Hematopoietic multipotent progenitor cell treated with erythropoietin and hydrocortisone succinate and interleukin-3 and kit ligand, for 4 days (in vitro differentiated cells): ENCODE results near the gene CBLN3.
"Not testable (repeated sequence)": the region's sequence is repeated elsewhere in the genome, so short reads cannot be mapped to it uniquely, and the experiment has no call there.

ENCODE experiments used
- DNase-seq: peaks from one replicate; pipeline ENCODE4 v3.0.0-alpha.2; 2015

The CBLN3 gene

DNA sequence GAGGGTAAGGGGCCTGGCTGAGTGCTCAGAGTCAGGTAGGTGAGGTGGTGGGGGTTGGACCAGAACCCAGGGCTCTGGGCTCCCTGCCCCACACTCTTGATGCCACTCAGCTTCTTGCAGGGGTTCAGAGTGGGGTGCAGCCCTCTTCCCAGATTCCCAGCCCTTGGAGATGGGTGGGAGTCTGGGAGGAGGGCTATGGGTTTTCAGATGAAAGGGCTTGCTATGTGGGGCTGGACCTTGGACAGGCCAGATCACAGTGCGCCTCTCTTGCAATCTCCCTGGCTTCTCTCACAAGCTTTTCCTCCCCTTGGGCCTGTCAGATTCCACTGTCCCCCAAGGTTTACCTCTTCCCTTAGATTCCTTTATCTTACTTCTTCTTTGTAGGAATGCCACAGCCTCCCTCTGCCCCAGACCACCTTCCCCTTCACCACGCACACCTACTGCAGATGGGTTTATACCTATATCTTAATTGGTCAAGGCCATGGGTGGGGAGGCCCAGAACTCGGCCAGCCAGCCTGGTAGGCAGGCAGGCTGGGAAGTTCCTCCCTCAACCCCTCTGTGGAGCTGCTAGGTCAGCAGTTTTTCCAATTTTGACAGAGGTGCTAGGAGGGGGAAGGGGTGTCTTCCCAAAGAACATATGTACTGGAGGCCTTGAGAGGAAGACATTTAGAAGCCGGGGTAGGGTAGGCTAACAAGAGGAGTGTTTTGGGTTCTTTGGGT, 29.3 kb downstream of the CBLN3 start:
- DNase-seq: no peak

DNA sequence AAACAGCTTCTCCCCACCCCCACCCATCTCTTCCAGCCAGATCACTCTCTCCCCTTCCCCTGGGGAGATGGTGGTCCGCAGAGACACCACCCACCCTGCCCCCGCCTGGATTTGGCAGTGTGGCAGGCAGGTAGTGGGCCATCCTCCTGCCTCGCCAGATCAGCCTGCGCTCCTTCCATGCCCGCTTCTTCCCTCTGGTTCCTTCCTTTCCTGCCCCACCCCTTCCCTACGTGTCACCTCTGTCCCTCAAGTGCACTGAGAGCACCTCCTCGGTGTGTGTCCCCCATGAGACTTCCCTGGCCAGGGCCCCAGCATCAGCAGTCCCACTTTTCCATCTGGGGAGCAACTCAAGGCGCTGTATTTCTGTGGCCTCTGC, 30.0 kb downstream of the CBLN3 start:
- no peak for DNase-seq

DNA sequence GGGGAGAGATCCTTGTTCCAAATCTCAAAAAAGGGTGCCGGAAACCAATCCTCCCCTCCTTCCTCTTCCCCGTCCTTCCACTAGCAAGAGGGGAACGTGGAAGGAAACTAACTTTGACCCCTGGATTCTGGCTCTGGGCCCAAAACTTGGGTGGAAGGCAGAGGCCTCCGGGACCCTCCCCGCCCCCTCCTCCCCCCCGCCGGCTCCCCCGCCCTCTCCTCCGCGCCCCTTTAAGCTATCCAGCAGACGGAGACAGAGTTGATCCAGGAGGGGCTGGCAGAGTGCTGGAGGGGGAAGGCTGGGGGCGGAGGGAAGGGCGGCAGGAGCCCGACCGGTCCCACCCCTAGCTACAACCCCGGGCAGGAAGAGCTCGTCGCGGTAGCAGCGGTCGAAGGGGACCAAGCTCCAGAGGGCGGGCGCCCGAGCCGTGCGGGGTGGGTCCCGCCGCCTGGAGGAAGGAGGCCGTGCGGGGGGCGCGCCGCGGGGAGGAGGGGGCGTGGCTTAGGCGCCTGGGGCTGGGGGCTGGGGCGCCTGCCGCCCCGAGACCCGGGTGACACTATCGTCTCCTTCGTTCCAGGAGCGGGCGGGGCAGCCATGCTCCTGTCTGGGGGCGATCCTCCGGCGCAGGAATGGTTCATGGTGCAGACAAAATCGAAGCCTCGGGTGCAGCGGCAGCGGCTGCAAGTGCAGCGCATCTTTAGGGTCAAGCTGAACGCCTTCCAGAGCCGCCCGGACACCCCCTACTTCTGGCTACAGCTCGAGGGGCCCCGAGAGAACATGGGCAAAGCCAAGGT, 30.6 kb downstream of the CBLN3 start, which contains the start of gene NYNRIN:
Gene NYNRIN (plus strand): TSS at position 351 of the 794 bp plus-strand sequence. CDS start 244 bp downstream, at position 595.
- DNase-seq: peak; percentile 86

DNA sequence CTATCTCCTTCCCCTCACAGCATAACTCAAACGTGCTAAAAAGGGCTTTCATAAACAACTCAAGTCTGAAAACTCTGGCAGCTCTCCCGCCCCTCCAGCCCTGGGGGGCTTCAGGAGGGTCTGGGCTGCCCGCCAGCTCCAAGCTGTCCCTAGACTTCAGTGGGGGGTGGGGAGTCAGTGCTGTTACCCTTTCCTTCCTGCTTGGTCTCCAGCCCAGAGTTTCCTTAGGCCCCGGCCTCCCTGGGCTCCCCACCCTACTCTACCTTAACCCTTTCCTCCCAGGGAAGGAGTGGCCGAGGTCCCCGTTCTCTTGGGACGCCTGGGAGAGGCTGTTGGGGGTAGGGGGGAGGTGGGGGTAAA, 31.2 kb downstream of the CBLN3 start:
- DNase-seq: peak; percentile 49

DNA sequence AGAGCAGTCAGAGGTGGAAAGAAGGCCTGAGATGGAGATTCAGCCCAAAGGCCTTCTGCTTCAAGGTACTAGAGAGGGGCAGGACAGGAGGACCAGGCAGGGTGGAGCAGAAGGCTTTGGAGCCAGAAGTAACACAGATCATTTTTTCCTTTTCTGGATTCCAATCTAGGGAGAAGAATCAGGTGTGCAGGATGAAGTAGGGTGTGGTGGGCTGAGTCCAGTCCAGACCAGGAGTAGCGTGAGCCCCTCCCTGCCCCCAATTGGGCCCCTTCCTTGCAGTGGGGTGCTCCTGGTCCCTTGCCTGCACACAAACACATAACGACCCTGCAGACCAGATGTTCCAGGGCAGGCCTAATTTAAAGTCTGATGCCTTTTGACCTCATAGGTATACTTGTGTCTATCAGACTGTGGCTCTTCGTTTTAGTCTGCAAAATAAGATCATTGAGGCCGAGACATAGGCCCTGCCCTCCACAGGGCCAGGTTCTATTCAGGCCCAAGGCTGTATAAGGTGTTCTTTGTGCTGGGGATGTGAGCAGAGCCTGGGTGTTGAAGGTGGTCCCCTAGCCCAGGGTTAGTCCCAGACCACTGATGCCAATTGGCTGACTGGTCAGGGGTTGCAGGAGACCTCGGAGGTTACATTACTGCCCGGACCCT, 31.7 kb downstream of the CBLN3 start:
- DNase-seq: no peak

DNA sequence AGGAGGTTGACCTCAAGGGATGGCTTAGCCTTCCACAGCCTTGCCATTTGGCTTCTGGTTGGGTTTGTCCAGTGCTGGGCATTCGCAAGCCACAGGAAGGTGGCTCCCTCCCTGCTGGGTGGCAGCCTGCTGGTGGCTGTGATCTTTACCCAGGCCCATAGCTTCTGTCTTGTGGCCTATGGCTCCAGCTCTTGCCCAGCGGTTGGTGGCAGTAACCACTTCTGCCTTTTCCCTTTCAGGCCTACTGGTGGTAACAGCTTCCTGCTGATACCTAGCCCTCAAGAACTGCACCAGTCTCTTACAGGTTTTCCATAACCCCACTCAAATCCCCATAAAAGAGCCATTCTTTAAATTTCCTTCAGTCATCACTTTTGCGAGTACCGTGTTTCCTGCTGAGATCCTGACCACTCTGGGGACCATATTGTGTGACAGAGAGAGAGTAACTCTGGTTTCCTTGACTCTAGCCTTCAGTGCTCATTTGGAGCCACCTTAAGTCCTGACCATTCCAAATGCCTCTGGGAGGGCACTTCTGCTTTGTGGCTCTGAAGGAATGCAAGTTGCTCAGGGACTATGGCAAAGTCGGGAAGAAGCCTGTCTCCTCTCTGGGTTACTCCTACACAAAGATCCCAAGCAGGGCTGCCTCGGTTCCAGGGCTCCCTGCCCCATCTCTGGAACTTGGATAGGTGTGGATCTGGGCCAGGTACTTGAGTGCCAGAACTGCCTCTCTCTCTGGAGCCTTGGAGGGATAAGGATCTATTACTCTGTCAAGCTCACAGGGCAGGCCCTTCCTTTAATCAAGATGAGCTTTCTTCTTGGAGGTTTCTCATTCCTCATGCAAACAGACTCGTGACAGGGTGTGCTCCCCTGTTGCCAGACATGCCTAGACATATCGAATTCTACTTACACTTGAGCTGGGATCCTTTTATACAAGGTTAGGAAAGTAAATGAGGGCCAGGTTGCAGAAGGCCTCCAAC, 33.6 kb downstream of the CBLN3 start:
- peak; percentile 92 for DNase-seq

DNA sequence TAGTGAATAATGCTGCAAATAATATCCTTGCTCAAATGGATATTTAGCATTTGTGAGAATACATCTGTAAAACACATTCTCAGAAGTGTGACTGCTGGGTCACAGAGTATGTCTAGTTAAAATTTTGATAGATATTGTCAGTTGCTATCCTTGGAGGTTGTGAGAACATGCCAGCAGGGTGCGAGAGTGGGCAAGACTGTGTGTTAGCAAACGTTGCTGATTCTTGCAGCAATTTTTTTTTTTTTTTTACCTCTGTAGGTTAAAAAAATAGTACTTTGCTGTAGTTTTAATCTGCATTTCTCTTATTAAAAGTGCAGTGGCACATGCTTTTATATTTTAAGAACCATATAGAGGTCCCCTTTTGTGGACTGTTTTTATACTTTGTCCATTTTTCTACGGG, 35.2 kb downstream of the CBLN3 start:
- peak; percentile 80 for DNase-seq

DNA sequence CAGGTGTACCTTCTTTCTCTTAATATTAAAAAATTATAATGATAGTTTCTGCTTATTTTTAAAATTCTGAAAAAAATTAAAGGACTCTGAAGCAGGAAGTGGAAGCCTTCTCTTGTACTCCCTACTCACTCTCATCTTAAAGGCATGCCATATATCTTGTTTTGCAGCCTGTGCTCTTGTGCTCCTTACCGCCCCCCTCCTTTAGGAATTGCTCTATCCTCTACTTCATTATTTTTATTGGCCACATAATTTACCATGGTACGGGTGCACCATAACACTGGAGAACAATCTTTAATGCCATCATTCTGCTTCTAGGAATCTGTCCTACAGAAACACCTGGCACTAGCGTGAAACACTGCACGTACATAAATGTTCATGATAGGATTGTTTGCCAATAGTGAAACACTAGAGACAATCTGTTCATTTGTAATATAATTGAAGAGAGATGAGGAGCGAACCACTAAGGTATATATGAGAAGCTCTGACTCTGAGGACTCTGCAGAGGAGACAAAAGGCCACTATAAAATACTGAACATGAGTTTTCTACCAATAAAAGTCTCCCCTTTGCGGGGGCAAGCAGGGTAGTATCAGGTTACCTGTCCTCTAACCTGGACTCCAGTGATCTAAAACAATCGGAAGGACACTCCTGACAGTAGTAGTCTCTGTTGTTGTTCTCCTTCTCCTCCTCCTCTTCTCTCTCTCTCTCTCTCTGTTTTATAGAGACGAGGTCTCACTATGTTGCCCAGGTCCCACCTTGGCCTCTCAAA, 37.0 kb downstream of the CBLN3 start:
- peak; percentile 71 for DNase-seq

DNA sequence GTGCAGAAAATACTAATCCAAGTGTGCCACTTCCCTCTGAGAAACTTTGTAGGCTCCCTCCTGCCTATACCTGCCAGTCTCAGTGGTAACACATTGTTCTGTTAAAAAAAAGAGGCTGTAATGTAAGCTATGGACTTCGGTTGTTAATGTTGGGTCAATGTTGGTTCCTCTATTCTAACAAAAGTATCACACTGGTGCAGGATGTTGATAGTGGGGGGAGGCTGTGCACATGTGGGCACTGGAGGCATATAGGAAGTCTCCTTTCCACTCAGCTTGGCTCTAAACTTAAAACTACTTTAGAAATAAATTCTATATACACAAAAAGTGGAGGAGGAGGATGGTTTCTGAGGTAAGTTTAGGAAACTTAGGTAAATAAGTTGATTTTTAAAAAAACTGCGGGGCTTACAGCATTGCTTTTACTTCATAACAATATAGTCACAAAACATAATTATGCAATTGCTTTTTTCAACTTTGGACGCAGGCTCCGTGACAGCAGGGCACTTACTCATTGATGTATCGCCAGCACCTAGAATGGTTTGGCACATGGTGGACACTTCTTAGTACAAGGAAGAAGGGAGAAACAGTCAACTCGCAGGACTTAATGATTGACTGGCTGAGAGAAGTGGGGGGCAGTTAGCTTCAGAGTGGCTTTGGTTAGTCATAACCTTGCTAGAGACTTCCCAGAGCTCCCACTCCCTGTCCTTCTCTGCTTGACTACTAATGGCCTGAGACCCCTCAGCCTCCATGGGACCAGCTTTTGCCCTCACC, 38.6 kb downstream of the CBLN3 start:
- peak; percentile 87 for DNase-seq

DNA sequence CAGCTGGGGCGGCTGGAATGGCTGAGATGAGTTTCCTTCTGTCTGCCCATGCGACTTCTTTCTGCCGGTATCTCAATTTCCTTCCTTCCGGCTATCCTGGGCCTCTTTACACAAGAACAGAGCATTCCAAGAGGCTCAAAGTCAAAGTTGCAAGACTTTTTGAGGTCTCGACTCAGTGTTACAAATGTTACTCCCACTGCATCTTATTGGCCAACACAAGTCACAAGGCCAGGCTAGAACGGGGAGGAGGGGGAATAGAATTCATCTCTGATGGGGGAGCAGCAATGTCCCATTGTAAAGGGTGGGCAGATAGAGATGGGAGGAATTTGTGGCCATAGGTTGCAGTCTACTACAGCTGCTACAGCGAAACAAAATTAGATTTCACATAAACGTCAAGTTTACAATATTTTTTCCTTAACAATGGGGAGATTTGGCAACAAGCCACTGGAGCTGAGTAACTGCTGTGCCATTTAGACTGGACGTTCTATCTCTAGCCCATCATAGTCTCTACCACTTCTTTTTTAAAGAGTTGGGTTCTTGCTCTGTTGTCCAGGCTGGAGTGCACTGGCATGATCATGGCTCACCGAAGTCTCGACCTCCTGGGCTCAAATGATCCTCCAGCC, 40.1 kb downstream of the CBLN3 start:
- no peak for DNase-seq

DNA sequence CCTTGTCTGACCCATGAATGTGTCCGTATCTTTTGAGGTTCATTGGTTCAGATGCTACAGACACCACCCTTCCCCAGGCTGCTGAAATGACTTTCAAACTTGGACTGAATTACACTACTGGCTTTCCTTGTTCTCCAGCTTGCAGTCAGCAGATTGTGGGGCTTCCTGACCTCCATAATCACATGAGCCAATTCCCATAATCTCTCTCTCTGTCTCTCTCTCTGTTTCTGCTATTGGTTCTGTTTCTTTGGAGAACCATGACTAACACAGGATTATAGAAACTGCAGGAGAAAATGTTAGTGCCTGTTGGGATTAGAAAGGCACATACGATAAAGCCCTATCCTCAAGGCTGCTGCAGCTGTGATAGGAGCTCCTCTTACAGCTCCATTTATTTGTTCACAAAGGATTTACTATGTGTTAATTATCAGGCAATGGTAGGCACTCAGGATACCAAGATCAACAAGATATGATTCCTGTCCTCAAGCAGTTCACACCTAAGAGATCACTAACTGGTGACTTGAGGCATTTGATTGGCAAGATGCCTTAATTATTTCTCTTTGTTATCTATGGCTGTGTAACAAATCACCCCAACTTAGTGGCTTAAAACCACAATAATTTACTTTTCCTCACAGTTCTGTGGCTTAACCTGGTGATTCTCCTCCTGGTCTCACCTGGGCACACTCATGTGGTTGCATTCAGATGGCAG, 40.8 kb downstream of the CBLN3 start:
- no peak for DNase-seq

DNA sequence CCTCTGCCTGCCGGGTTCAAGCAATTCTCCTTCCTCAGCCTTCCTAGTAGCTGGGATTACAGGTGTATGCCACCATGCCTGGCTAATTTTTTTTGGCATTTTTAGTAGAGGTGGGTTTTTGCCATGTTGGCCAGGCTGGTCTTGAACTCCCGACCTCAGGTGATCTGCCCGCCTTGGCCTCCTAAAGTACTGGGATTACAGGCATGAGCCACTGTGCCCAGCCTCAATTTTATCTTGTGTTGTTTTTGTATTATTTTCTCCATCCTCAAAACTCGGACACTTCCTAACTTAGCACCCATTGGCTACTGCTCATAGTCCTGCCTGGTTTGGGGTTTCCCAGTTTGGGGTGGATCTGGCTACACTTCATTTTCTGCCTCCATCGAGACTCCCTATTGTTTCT, 41.9 kb downstream of the CBLN3 start:
- DNase-seq: not testable (repeated sequence)

DNA sequence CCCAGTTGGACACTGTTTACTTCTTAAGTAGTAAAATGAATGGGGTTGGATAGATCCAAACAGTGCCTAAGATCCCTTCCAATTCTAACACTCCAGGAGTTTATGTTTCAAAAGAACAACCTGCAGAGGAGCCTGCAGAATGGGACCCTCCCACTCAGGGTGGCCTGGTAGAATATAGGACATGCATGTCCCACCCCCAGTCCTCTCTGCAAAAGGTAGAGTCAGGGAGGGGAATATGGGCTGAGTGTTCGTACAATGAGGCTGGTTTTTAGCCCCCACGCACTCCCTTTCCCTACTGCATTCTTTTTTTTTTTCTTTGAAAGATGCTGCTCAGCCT, 42.5 kb downstream of the CBLN3 start:
- DNase-seq: no peak

DNA sequence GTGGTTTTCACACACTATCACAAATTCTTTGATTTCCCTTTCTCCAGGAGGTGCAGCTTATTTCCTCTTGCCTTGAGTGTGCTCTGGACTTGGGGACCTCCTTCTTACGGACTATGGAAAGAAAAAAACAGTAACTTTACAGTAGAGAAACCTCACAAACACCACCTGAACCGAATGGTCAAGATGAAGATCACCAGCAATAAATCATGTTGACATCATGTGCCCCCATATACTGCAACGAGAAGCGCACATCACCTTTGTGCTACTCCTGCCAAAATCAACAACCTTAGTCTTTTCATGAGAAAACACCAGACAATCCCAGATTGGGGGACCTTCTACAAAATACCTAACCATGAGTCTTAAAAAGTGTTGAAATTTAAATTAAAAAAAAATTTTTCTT, 43.9 kb downstream of the CBLN3 start:
- DNase-seq: no peak

DNA sequence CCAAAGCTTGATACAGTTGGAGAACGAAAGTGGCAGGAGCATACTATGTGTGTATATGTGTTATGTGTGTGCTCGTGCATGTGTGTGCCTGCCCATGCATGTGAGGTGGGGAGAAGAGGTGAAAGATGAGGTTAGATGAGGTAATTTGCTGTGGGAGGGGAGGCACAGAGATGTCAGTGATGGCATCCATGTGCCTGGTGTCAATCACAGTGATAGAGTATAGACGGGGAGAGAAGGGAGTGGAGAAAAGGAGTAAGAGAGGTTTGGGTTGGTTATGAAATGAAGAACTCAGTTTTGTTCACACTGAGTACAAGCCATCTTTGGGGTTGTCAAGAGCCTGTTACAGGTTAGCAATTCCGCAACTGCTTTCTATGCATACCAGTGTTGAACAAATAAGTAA, 45.3 kb downstream of the CBLN3 start:
- no peak for DNase-seq

DNA sequence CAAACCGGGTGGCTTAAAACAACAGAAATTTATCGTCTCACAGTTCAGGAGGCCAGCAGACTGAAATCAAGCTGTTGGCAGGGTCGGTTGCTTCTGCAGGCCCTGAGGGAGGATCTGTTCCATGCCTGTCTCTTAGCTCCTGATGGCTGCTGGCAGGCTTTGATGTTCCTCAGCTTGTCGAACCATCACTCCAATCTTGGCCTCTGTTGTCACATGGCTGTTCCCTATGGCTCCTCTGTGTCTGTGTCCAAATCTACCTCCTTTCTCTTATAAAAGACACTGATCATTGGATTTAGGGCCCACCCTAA, 47.5 kb downstream of the CBLN3 start:
- DNase-seq: no peak

DNA sequence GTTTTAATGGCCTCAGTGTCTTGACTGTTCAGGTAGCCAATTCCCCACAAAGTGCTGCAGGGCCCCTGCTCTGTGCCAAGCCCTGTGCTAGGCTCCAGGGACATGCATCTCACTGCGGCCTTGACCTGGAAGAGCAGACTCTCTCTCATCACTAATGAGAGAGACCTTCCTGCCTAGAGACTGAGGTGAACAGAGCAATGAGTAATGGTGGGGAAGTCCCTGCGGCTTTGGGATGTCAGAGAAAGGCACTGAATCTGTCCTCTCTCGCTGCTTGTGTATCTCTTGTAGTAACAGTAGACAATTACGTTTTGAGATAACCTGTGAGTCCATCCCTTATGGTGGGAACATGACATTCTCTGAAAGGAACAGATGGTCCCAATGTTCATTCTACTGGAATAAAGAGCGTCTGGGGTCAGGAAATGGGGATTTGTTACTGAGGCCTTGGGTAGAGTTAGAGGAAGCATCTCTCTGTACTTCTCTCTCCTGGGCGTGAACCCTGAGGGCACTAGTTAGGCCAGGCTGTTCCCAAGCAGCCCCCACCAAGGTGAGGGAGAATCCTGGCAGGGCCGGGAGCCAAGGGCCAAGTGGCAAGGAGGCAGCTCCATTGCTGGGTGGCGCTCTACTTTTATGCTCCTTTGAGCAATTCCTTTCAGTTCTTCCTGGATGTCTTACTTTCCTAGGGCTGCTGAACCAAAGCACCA, 48.0 kb downstream of the CBLN3 start:
- no peak for DNase-seq

DNA sequence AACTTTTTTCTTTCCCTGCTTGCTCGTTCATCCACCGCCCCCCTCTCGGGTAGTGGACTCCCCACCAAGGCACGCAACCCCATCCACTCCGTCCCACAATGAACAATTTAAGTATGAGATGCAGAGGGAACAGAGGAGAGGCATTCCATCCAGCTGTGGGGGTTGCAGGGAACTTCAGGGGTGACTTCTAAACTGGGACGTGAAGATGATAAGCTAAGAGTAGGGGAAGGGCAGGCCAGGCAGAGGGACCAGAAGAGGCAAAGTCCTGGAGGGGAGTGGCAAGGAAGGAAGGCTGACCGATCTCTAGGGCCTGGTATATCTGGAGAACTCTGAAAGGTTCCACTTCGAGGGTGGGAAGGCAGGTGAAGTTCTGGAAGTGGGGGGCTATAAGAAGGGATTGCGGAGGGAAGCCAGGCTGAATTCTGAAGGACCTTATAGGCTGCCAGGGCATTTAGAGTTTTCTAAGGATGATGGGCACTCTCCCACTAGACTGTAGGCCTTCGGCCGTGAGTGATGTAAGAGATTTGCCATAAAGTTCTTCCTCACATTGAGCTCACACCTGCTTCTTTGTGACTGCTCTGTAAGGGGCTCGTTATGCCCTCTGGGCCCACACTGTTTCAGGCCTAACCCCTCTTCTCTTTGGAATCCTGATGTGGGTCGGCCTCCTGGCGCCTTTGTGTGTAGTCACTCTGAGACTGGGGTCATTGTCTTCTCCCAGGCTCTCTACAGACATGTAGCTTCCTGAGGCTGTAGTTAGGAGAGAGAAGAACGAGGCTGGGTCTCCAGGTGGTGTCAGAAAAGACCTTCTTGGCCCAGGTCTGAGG, 49.3 kb downstream of the CBLN3 start:
- DNase-seq: no peak
